Uterus (tissue), 2 donors: ENCODE results near the gene RIMS1.

Experiments used
- POLR2A ChIP-seq, 2 donors: fragments of 450-650 bp; IDR thresholded peaks; one replicate each; pipeline ENCODE4 v1.6.1; 2016; ENCODE audit warnings: antibody characterized with exemption in 2 of 2, mild to moderate bottlenecking in 1 of 2, moderate library complexity in 1 of 2
- TF ChIP-seq, protein P1 (sequence below), 4 experiments: fragments of 200-600 bp in 2 of 4; fragments of 450-650 bp in 2 of 4; sonication (generic) in 2 of 4; IDR thresholded peaks; one replicate each; pipeline ENCODE4 v1.5.1; 2016 to 2019; ENCODE audit warnings: antibody characterized with exemption in 4 of 4, mild to moderate bottlenecking in 2 of 4, moderate library complexity in 1 of 4

DNA sequence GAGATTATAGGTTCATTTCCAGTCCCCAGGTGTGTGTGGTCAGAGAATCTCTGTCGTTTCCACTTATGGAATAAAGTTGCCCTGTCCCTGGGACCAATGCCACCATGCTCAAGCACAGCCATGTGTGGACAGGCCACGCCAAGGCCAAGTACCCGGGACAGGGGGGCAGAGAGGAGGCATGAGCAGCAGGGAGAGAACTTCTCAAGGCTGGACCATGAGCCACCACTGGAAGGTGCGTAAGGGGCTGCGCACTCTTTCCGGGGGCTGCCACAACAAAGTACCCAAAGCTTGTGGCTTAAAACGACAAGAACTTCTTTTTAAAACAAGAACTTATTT, 526.3 kb downstream of the RIMS1 start:
- TF ChIP-seq, protein P1, sequence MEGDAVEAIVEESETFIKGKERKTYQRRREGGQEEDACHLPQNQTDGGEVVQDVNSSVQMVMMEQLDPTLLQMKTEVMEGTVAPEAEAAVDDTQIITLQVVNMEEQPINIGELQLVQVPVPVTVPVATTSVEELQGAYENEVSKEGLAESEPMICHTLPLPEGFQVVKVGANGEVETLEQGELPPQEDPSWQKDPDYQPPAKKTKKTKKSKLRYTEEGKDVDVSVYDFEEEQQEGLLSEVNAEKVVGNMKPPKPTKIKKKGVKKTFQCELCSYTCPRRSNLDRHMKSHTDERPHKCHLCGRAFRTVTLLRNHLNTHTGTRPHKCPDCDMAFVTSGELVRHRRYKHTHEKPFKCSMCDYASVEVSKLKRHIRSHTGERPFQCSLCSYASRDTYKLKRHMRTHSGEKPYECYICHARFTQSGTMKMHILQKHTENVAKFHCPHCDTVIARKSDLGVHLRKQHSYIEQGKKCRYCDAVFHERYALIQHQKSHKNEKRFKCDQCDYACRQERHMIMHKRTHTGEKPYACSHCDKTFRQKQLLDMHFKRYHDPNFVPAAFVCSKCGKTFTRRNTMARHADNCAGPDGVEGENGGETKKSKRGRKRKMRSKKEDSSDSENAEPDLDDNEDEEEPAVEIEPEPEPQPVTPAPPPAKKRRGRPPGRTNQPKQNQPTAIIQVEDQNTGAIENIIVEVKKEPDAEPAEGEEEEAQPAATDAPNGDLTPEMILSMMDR (IDR thresholded peaks at IDR 0.05): no peak
- TF ChIP-seq POLR2A (IDR thresholded peaks at IDR 0.05): no peak
